Upper lobe of left lung (tissue), 6 donors: ENCODE results near the gene MBL2. TPM values are rescaled to one million over a fixed set of nuclear protein-coding genes. Genes with fewer than 3 reads are reported as not detected.
A peak's percentile ranks its signal among the peaks of the same experiment; 100 is the strongest.

Experiments
- ATAC-seq, 2 donors: fragments of 200-7000 bp; cut with Tn5 transposase; one replicate each; pipeline ENCODE4 v1.9.1; 2022; ENCODE audit warnings: mild to moderate bottlenecking in 2 of 2, moderate library complexity in 2 of 2; ENCODE audit not compliant: low FRiP score in 2 of 2
- DNase-seq, 2 donors: peaks; one replicate each; pipeline ENCODE4 v3.0.0-alpha.2; 2019 to 2020
- H3K27ac ChIP-seq, 4 donors: fragments of 200-600 bp; sonication (generic); one replicate each; pipeline ENCODE4 v1.5.1; 2016 to 2019
- H3K27me3 ChIP-seq, 4 donors: fragments of 200-600 bp; sonication (generic); one replicate each; pipeline ENCODE4 v1.5.1; 2017 to 2019
- H3K36me3 ChIP-seq, 4 donors: fragments of 200-600 bp; sonication (generic); one replicate each; pipeline ENCODE4 v1.5.1; 2016 to 2019
- H3K4me1 ChIP-seq, 4 donors: fragments of 200-600 bp; sonication (generic); one replicate each; pipeline ENCODE4 v1.5.1; 2018 to 2019
- H3K4me3 ChIP-seq, 4 donors: fragments of 200-600 bp; sonication (generic); one replicate each; pipeline ENCODE4 v1.5.1; 2017 to 2019; ENCODE audit warnings: mild to moderate bottlenecking in 2 of 4, moderate library complexity in 1 of 4
- H3K9me3 ChIP-seq, 4 donors: fragments of 200-600 bp; sonication (generic); one replicate each; pipeline ENCODE4 v1.5.1; 2018 to 2019
- CTCF ChIP-seq, 6 experiments: fragments of 450-650 bp in 4 of 6; fragments of 200-600 bp in 2 of 6; sonication (generic) in 2 of 6; IDR thresholded peaks; one replicate each; pipeline ENCODE4 v1.5.1; 2016 to 2019; ENCODE audit warnings: antibody characterized with exemption in 6 of 6
- EP300 ChIP-seq, 4 donors: sonication (generic); formaldehyde crosslinking; IDR thresholded peaks; one replicate each; pipeline ENCODE4 v1.5.1; 2017; ENCODE audit warnings: antibody characterized with exemption in 4 of 4, control low read depth in 2 of 4
- POLR2A ChIP-seq, 4 donors: fragments of 450-650 bp; IDR thresholded peaks; one replicate each; pipeline ENCODE4 v1.5.1; 2016 to 2017; ENCODE audit warnings: antibody characterized with exemption in 4 of 4, mild to moderate bottlenecking in 2 of 4
- POLR2AphosphoS5 ChIP-seq, 2 donors: sonication (generic); formaldehyde crosslinking; IDR thresholded peaks; one replicate each; pipeline ENCODE4 v1.5.1; 2017; ENCODE audit warnings: antibody characterized with exemption in 2 of 2
- WGBS, 2 donors: methylation state at CpG; one replicate each; pipeline ENCODE4 v1.1.5; 2017 to 2018; 5-methylcytosine and 5-hydroxymethylcytosine counted together
- total RNA-seq, 6 donors: library from RNA; depleted of rRNA in 4 of 6; stranded (reverse); fragments of >200 nt in 4 of 6; gene quantifications; one replicate each; pipeline versions ENCODE4 v1.1.0 to v1.2.1, GENCODE V29; 2016 to 2021
- donor health status: DM: no; HTN: no; CAD: no; lungs with moderate emphysema.
- donor health status: DM: no; HTN: yes; CAD: no; lungs with severe emphysema.

MBL2 gene
- total RNA-seq, 6 donors from 2014 or later: 0.10 TPM; not detected in 5

GRCh38 chr10:52810761-52811160, 38.2 kb upstream of the MBL2 start:
- ATAC-seq (no peak), DNase-seq (no peak)
- Histone ChIP-seq H3K36me3 (no peaks in the 10 kb centered on the region), H3K27ac (no peak overlapping the region), H3K4me3 (no peak overlapping the region), H3K9me3 (no peaks in the 10 kb centered on the region), H3K4me1 (no peaks in the 10 kb centered on the region), H3K27me3 (no peaks in the 10 kb centered on the region)
- WGBS, 2 donors: 88 to 98% methylated on average over 2 of the region's 2 CpGs
- no peak for TF ChIP-seq POLR2A (IDR thresholded peaks at IDR 0.05)
- no peak for TF ChIP-seq POLR2AphosphoS5 (IDR thresholded peaks at IDR 0.05)
- no peak for TF ChIP-seq EP300 (IDR thresholded peaks at IDR 0.05)
- no peak for TF ChIP-seq CTCF (IDR thresholded peaks at IDR 0.05)

- ATAC-seq (no peak), DNase-seq (no peak)
- 64 to 67% methylated on average over 2 of the region's 2 CpGs for WGBS, 2 donors
Observed at GRCh38 chr10:52807803-52808202, 35.2 kb upstream of the MBL2 start.

GRCh38 chr10:52805414-52806285, 33.1 kb upstream of the MBL2 start:
- no peaks in the 10 kb centered on the region for H3K9me3 ChIP-seq
- no peaks in the 10 kb centered on the region for H3K27me3 ChIP-seq
- no peaks in the 10 kb centered on the region for H3K36me3 ChIP-seq
- 79 to 86% methylated on average over 23 to 25 of the region's 25 CpGs for WGBS, 2 donors
- ATAC-seq: no peak
- peak in 1 of 2 donors; percentile 15 for DNase-seq
- H3K4me3 ChIP-seq: no peak overlapping the region
- no peak for TF ChIP-seq CTCF (IDR thresholded peaks at IDR 0.05)
- TF ChIP-seq POLR2A (IDR thresholded peaks at IDR 0.05): no peak
- TF ChIP-seq POLR2AphosphoS5 (IDR thresholded peaks at IDR 0.05): no peak
- no peak for TF ChIP-seq EP300 (IDR thresholded peaks at IDR 0.05)
- H3K4me1 ChIP-seq: no peaks in the 10 kb centered on the region
- no peak overlapping the region for H3K27ac ChIP-seq

More at GRCh38 chr10:52807803-52808202, 35.2 kb upstream of the MBL2 start:
- Histone ChIP-seq H3K9me3 (no peaks in the 10 kb centered on the region), H3K4me3 (no peak overlapping the region), H3K27ac (no peak overlapping the region), H3K4me1 (no peaks in the 10 kb centered on the region), H3K36me3 (no peaks in the 10 kb centered on the region), H3K27me3 (no peaks in the 10 kb centered on the region)
- TF ChIP-seq POLR2A (IDR thresholded peaks at IDR 0.05) (no peak), EP300 (IDR thresholded peaks at IDR 0.05) (no peak), POLR2AphosphoS5 (IDR thresholded peaks at IDR 0.05) (no peak), CTCF (IDR thresholded peaks at IDR 0.05) (no peak)

GRCh38 chr10:52801947-52802346, 29.4 kb upstream of the MBL2 start:
- TF ChIP-seq POLR2A (IDR thresholded peaks at IDR 0.05): no peak
- no peak for TF ChIP-seq CTCF (IDR thresholded peaks at IDR 0.05)
- TF ChIP-seq POLR2AphosphoS5 (IDR thresholded peaks at IDR 0.05): no peak
- no peak for TF ChIP-seq EP300 (IDR thresholded peaks at IDR 0.05)
- WGBS, 2 donors: 0 to 59% methylated on average over 1 of the region's 1 CpG
- no peak for ATAC-seq
- H3K27me3 ChIP-seq: no peaks in the 10 kb centered on the region
- H3K36me3 ChIP-seq: no peaks in the 10 kb centered on the region
- H3K9me3 ChIP-seq: no peaks in the 10 kb centered on the region
- no peak overlapping the region for H3K27ac ChIP-seq
- H3K4me1 ChIP-seq: no peaks in the 10 kb centered on the region
- no peak overlapping the region for H3K4me3 ChIP-seq
- no peak for DNase-seq

DNA sequence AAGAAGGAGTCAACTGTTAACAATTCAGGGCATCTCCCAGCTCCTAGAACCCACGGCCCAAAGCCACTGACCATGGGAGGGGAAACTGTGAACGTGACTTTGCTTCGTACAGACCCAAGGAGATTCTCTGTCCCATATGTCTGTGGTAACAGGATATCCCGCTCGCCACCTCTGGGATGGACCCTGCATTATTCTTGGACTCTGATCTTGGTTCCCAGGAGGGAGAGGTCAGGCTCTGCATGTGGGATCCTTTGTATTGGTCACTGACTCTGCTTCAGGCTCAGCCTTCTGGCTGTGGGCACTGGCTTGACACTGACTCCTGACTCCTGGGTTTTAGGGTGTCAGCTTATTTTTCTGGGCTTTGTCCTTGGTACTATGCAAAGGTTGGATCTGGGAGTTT, 13.5 kb upstream of the MBL2 start:
- no peaks in the 10 kb centered on the region for H3K36me3 ChIP-seq
- H3K4me3 ChIP-seq: no peak overlapping the region
- H3K27ac ChIP-seq: no peak overlapping the region
- no peak for DNase-seq
- H3K9me3 ChIP-seq: no peaks in the 10 kb centered on the region
- TF ChIP-seq EP300 (IDR thresholded peaks at IDR 0.05) (no peak), POLR2AphosphoS5 (IDR thresholded peaks at IDR 0.05) (no peak), CTCF (IDR thresholded peaks at IDR 0.05) (no peak), POLR2A (IDR thresholded peaks at IDR 0.05) (no peak)
- H3K27me3 ChIP-seq: no peaks in the 10 kb centered on the region
- 80 to 91% methylated on average over 4 to 5 of the region's 5 CpGs for WGBS, 2 donors
- no peaks in the 10 kb centered on the region for H3K4me1 ChIP-seq
- ATAC-seq: no peak
